GM19193 (cell line): ENCODE results near the gene MACC1.

Source experiments
- POLR2A ChIP-seq: IDR thresholded peaks from 4 replicates; pipeline ENCODE4 v1.6.1; 2011; ENCODE audit not compliant: insufficient read depth, insufficient read length; ENCODE audit errors: extremely low read depth

Gene MACC1

DNA sequence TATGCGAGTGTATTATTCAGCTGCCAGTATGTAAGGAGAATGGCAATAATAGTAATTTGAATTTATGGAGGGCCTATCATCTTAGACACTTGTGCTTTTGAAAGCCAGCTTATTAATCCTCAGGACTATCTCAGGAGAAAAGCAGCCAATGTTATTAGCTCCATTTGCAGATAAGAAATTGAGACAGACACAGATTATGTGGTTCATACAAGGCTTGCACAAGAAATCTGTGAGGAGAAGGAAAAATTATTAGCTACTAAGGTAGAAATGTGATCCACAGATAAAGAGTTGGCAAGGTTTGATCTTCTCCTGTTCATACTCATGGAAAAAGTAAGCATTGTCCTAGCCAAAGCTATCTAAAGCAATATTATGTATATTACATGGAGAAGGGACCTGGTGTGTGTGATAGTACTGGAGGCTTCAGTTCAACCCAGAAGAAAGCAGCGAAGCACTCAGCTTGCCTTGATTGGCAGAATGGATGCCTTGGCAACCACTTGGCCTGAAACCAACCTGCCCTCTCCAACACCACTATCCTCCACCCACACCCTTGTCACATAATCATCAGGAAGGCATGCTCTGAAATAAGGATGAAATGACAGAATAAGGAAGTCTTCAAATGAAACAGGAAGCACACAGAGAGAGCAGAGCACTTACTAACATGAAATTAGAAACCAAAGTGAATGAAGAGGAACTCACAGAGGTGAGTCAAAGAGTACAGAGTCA is 18.0 kb downstream of the MACC1 start:
- no peak for TF ChIP-seq POLR2A

DNA sequence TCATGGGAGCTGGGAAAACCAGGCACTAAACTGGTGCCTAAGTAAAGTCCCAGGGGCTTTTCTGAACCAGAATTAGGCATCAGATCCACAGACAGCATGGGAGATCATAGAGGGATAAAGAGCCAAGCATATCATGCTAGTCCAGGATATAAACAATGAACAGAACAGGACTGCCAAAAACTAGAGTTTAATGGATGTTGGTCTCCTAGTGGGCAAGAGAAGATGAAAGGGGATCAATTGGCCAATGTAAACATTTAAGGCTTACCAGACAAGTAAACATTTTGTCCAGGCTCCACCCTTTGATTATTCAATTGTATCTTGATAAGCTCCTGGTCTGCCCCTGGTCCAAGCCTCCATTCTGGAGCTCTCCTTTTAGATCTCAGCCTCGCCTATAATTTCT is 18.9 kb downstream of the MACC1 start:
- no peak for TF ChIP-seq POLR2A

DNA sequence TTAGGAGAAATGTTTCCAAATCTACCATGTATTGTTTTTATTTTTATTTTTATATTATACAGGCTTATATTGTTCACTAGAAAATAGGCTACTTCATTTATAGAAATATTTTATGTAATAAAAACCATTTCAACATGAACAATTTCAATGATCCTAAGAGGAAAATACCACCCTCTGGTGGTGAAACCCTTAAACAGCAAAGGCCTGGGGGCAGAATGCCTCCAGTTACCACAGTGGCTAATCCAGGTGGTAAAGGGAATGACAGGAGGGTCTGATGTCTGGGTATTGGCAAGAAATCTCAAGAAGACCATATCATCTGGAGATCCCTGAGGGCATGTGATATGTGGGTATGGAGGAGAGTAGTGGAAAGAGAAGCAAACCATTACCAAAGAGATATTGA is 19.3 kb downstream of the MACC1 start:
- TF ChIP-seq POLR2A = no peak

DNA sequence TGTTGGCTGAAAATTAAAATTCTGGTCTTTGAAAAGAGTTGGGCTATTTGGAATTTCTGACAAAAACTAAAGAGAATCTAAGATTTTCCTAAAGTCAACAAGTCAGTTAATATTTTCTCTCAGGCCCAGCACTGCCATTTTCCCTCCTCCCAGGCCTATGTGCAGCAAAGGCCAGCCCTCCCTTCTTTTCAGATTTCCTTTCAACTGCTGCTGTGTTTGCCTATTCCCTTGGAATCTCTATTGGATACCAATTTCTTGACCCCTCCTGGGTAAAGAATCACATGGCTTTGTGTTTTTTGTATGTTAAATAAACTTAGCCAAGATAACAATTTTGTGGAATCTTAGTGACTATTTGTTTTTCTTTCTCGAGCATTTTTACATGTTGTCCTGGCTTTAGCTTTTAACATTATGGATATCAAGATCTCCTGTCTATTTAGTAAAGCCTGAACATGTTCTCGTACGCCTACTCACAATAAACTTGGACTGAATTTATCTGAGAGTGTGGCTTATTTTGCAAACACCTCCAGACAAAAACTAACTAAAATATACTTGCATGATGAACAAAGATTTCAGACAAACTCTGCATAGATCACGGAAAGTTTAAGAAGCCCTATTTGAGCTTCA is 19.9 kb downstream of the MACC1 start:
- no peak for TF ChIP-seq POLR2A

DNA sequence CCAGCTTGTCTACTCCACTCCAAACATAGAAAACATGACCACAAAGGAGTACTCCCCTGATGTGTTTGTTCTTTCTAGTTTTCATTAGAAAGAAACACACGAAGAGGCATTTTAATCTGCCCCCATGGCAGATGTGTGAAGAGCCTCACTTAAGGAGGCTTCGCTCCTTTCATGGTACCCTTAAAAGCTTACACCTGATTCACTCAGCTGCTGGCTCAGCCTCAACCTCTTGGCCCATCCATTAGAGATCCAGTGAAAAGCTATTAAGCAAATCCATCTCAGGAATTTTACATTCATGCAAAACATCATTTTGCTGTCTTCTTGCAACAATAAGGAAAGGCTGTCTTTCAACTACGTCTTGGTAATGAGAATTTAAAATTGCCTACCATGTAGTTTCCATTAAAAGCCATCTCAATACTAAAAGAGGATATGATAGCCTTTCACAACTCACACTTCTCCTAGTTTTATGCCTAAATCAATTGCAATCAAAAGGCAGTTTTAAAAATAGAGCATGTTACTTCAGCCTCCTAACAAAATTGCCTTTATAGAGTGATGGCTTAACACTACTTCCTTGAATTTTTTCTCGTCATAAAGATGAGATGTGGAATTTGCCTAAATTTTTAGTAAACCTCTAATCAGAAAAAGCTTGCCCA is 22.7 kb downstream of the MACC1 start:
- no peak for TF ChIP-seq POLR2A

DNA sequence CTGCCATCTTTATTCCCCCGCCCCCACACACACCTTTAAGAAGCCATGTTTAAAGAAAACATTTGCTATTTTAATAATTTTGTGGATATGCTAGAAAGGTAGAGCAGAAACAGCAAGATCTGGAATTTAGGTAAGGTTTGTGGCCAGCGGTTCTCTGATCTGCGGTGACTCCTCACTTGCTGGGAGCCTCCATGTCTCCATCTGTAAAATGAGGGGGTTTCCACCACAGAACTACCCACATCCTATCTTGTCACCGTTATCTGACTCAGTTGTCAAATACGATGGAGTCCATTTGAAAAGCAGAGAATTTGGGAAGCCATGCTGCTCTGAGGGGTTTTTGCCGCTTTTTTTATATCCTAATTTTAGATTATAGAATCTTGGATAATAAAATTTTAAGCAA is 23.3 kb downstream of the MACC1 start:
- TF ChIP-seq POLR2A = no peak

DNA sequence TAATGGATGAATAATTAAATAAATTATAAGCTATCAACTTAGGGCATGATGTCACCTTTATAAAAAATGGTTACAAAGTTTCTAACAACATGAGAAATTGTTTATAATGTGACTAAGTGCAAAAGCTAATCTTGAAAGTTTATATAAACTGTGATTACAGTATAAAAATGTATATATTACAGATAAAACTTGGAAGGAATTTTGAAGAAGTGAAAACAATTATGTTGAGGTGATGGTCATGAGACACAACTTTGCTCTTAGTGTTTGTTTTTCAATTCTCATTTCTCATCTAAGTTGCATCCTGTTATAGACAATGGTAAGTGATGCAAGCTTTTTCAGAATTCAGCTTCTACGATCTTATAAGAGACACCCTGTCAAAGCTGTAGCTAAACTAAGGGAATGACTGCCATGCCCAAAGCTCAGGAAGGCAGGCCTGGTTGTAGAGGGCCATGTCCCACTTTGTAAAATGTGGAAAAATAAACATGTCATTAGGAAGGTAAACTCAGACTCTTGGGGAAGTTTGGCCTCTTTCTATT is 23.9 kb downstream of the MACC1 start:
- TF ChIP-seq POLR2A = no peak

DNA sequence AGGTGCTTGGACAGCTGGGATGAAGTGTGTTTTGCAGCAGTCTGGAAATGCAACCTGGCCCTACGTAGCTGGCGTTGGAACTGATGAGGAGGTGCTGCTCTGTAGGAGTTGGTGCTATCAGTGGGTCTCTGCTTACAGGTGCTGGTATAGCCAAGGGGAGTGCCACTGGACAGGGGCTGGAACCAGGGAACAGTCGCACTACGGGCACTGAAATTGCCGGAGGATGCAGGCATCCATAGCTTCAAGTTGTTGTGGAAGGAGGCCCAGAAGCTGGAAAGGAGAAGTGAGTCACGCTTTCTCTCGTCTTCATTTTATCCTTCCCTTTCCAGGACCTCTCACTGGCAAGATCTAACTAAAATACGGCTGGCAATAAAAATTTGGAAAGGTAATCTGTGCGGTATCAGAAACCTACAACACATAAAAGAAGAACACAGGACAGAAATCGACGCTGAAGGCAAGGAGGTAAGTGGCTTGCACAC is 25.8 kb downstream of the MACC1 start:
- no peak for TF ChIP-seq POLR2A

DNA sequence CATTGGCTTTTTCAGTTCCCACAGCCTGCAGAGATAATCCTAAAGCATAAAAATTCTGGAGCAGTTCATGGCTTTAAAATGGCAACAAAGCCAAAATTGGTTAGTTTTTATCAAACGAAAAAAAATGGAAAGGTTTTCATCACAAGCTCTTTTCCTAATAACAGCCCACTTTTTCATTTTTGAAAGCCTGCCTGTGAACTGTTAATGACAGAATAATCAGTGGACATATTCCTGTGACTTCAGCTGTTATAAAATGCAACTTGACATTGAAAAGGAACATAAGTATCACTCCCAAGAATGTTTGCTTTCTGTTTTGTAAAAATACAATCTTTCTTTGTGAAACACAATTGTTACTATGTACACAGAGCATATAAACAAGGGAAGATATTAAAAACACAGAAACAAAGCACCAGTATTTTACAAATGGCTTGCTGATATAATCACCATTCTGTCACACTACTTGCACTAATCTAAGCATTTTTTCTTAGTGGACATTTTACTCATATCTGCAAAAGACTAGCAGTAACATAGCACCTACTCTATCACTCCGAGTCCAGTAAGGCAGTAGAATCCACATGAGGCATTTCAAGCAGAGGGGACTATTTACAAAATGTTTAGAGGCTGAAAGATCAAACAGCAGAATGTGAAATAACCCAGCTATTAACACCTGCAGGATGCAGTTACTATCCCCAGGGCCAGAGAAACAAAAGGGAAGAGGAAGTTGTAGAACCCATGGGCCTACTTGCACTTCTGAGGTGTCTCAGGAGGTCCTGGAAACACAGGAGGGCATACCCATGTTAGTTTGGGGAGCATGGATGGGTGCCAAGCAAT is 26.4 kb downstream of the MACC1 start:
- no peak for TF ChIP-seq POLR2A

DNA sequence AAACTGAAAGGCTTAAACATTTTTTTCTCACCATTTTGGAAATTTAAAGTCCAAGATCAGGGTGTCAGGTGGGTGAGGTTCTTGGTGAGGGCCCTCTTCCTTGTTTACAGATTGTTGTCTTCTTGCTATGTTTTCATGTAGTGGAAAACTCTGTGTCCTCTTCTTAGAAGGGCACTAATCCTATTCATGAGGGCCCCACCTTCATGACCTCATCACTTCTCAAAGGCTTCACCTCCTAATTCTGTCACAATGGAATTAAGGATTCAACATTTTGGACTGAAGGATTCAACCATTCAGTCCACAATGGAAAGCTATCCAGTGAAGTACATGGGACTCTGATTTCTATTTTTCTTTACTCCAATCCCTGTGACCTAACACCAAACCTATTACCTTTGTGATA is 27.3 kb downstream of the MACC1 start:
- TF ChIP-seq POLR2A = no peak

DNA sequence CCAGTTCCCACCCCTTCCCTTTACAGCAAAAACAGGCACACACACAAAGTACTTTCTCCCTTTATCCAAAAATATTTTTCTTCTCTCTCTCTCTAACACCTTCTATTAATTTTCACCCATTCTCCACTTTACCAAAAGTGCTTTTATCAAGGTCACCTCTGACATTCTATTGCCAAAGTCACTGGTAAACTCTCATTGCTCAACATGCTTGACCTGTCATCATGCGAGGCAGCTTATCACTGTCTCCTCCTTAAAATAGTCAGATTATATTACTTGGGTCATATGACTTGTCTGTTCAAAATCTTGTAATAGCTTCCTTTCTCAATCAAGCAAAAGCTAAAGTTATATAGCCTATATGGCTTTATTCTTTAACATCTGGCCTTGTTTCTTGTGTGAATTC is 28.6 kb downstream of the MACC1 start:
- no peak for TF ChIP-seq POLR2A

DNA sequence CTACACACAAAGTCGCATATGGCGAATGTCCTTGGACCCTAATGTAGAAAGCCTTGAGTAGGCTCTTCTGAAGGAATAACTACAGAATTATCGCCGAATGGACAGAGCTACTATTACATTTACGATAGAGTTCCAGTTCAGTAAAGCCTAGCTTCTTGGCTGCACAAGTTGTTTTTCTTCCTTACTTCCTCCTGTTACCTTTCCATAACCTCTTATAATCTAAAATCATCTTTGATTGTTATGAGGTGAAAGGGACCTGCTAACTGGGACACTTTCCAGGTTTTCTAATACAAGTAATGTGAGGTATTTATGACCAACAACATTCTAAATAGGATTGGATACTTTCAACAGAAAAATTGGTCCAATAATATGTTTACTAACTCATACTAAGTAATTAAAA is 31.2 kb downstream of the MACC1 start:
- TF ChIP-seq POLR2A = no peak

DNA sequence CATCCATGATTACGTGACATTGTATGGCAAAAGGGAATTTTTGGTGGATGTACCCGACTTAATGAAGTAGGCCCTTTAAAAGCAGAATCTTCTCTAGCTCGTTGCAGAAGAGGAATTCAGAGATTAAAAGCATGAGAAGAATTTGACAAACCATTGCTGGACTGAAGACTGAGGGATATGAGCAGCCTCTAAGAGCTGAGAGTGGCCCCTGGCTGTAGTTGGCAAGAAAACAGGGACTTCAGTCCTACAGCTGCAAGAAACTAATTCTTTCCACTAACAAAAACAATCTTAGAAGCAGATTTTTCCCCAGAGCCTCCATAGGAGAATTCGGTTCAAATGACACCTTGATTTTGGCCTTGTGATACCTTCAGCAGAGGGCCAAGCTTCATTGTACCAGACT is 34.1 kb downstream of the MACC1 start:
- no peak for TF ChIP-seq POLR2A

DNA sequence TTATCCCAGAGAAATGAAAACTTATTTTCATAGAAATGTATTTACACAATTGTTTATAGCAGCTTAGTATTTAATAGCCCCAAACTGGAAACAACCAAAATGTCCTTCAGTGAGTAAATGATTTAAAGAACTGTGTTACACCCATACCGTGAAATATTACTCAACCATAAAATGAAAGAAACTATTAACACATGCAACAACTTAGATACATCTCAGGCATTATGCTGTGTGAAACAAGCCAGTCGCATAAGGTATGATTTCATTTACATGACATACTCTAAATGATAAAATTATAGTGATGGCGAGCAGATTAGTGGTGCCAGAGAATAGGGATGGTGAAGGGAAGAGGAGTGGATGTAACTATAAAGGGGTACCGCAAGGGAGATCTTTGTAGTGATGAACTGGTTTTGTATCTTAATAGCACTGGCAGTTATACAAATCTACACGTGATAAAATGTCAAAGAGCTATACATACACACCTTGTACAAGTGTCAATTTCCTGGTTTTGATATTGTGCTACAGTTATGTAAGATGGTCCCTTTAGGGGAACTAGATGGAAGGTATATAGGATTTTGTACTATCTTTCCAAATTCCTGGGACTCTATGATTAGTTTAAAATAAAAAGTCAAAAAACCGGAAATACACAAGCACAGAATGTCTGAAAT is 40.5 kb downstream of the MACC1 start:
- no peak for TF ChIP-seq POLR2A
